HG03175 (cell line): Measurements from ENCODE around the gene CHKB.
"Not testable (repeated sequence)": the region's sequence is repeated elsewhere in the genome, so short reads cannot be mapped to it uniquely, and the experiment has no call there.

ENCODE experiments used
- ATAC-seq: cut with Tn5 transposase; IDR thresholded peaks from one replicate; pipeline ENCODE4 v1.9.1; 2021; ENCODE audit warnings: mild to moderate bottlenecking, moderate library complexity; ENCODE audit not compliant: unreplicated experiment

The CHKB gene

GRCh38 chr22:50550395-50550794, 32.3 kb downstream of the CHKB start:
- no peak for ATAC-seq

- no peak for ATAC-seq
Measured at GRCh38 chr22:50548921-50549790, 33.5 kb downstream of the CHKB start.

GRCh38 chr22:50548040-50548920, 34.4 kb downstream of the CHKB start:
- ATAC-seq = no peak

GRCh38 chr22:50547263-50547985, 35.2 kb downstream of the CHKB start:
- no peak for ATAC-seq

- no peak for ATAC-seq
Measured at GRCh38 chr22:50546326-50547262, 36.1 kb downstream of the CHKB start.

- no peak for ATAC-seq
Measured at GRCh38 chr22:50545522-50546325, 36.9 kb downstream of the CHKB start, which contains the start of gene KLHDC7B. TSS of gene KLHDC7B (plus strand) at chr22:50545899. CDS start at chr22:50546244, 345 bp downstream.

GRCh38 chr22:50544746-50545253, 37.8 kb downstream of the CHKB start:
- ATAC-seq = no peak

DNA sequence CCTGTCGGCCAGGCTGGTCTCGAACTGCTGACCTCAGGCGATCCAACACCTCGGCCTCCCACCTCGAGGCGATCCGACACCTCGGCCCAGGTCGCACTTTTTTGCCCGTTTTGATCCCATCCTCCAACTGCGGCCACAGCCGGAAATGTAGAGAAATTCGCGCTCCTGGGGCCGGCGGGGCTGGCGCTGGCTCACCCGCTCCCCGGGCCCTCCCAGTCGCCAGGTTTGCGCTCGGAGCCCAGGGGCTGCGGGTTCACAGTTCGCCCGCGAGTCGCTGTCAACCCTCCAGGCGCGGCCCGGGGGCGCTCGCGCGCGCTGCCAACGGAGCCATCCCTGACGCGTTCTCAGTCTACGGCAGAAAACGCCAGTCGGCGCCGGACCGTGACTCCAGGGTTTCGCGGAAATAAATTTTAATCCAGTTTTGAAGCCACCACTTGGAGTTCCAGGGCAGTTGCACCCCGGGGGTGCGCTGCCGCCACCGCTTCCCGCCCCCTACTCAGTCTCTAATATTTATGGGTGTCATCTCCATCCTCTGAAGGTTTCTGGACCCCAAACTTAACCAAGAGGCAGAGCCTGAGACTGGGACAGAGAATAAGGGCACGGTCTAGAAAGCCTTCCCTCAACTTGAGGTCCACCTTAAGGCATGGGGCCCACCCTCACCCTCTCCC, 38.4 kb downstream of the CHKB start:
- no peak for ATAC-seq

- ATAC-seq = no peak
Measured at GRCh38 chr22:50542416-50542927, 40.2 kb downstream of the CHKB start.

DNA sequence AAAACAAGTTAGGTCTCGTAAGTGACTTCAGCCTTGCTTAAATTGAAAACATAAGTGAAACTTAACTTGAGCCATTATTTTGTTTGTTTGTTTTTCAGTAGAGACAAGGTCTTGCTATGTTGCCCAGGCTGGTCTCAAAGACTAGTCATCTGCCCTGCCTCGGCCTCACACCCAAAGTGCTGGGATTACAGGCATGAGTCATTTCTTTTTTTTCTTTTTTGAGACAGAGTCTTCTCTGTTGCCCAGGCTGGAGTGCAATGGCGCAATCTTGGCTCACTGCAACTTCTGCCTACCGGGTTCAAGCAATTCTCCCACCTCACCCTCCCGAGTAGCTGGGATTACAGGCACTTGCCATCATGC, 41.0 kb downstream of the CHKB start:
- not testable (repeated sequence) for ATAC-seq

DNA sequence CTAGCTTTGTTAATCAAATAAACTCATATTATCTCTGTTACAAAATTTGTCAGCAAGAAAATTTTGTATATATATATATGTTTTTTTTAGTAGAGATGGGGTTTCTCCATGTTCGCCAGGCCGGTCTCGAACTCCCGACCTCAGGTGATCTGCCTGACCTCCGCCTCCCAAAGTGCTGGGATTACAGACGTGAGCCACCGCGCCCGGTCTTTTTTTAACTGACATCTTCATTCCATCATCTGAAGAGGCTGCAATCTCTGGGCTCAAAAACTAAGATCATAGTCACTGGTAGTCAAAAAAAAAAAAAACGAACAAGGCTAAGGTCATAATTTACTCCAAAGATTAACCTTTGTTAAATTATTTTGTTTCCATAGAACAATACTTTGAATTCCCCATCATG, 42.3 kb downstream of the CHKB start:
- no peak for ATAC-seq

- no peak for ATAC-seq
Measured at GRCh38 chr22:50537765-50538164, 44.9 kb downstream of the CHKB start.

GRCh38 chr22:50536226-50536625, 46.4 kb downstream of the CHKB start:
- ATAC-seq = no peak

DNA sequence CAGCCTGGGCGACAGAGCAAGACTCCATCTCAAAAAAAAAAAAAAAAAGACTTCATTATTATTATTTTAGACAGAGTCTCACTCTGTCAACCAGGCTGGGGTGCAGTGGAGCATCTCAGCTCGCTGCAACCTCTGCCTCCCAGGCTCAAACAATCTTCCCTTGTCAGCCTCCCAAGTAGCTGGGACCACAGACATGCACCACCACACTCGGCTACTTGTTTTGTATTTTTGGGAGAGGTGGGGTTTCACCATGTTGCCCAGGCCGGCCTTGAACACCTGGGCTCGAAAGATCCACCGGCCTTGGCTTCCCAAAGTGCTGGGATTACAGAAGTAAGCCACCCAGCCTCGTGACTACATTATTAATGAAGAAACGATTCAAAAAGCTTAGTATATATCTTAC, 47.5 kb downstream of the CHKB start:
- ATAC-seq = no peak

DNA sequence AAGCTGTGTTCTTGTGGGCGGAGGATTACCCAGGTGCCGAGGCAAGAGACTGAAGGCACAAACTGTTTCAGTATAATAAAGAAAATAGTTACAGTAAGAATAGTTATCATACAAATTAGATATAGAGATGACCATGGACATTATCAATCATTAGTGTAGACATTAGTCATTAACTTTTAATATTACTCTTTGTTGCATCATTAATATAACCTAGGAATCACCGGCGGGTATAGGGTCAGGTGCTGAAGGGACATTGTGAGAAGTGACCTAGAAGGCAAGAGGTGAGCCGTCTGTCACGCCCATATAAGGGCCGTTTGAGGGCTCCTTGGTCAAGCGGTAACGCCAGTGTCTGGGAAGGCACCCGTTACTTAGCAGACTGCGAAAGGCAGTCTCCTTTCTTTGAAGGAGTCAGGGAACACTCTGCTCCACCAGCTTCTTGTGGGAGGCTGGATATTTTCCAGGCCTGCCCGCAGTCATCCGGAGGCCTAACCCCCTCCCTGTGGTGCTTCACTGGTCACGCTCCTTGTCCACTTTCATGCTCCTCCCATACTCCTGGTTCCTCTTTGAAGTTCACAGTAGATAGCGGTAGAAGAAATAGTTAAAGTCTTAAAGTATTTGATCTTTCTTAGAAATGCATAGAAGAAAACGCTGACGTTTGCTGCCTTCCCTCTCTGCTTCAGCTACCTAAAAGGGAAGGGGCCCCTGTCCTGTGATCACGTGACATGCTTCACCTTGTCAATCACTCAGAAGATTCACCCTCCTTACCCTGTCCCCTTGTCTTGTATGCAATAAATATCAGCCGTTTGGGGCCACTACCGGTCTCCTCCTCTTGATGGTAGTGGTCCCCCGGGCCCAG, 48.6 kb downstream of the CHKB start:
- ATAC-seq = not testable (repeated sequence)

GRCh38 chr22:50532824-50533796, 49.5 kb downstream of the CHKB start:
- no peak for ATAC-seq
